HFF-Myc (cell line): Measurements from ENCODE around the gene CADM1.

ENCODE experiments used
- DNase-seq: peaks from one replicate; pipeline ENCODE4 v3.0.0-alpha.2; 2011; ENCODE audit warnings: low read depth; ENCODE audit errors: extremely low read depth
- H3K4me3 ChIP-seq: replicated peaks from 2 replicates; pipeline ENCODE4 v1.5.1; 2011; ENCODE audit warnings: low read depth, mild to moderate bottlenecking, control low read depth, low read length
- CTCF ChIP-seq: IDR thresholded peaks from 2 replicates; pipeline ENCODE4 v1.5.1; 2012; ENCODE audit warnings: mild to moderate bottlenecking, low read depth, low read length, control low read depth; ENCODE audit errors: missing control alignments

The CADM1 gene

GRCh38 chr11:115129473-115130289, 374.5 kb downstream of the CADM1 start:
- DNase-seq: no peak
- no peak overlapping the region for H3K4me3 ChIP-seq
- TF ChIP-seq CTCF: no peak

GRCh38 chr11:115128226-115128625, 376.0 kb downstream of the CADM1 start:
- no peak for TF ChIP-seq CTCF
- DNase-seq: no peak
- no peak overlapping the region for H3K4me3 ChIP-seq

- no peak overlapping the region for H3K4me3 ChIP-seq
- DNase-seq: no peak
- no peak for TF ChIP-seq CTCF
Observed at GRCh38 chr11:115127790-115128189, 376.4 kb downstream of the CADM1 start.

- DNase-seq: no peak
- H3K4me3 ChIP-seq: no peak overlapping the region
- TF ChIP-seq CTCF: no peak
Observed at GRCh38 chr11:115126515-115127208, 377.6 kb downstream of the CADM1 start.

- no peak for TF ChIP-seq CTCF
- no peak for DNase-seq
Observed at GRCh38 chr11:115126092-115126491, 378.1 kb downstream of the CADM1 start.

GRCh38 chr11:115124786-115125185, 379.4 kb downstream of the CADM1 start:
- no peak overlapping the region for H3K4me3 ChIP-seq
- no peak for TF ChIP-seq CTCF
- DNase-seq: no peak

More at GRCh38 chr11:115126092-115126491, 378.1 kb downstream of the CADM1 start:
- H3K4me3 ChIP-seq: no peak overlapping the region
